GM19238 (cell line): ENCODE measurements around the gene ATG7.
"Not testable (repeated sequence)": the region's sequence is repeated elsewhere in the genome, so short reads cannot be mapped to it uniquely, and the experiment has no call there.

ENCODE experiments used
- DNase-seq: peaks from one replicate; pipeline ENCODE4 v3.0.0; 2011; ENCODE audit warnings: low spot score; ENCODE audit not compliant: insufficient read length

ATG7 gene

GRCh38 chr3:11385326-11385725 lies 113.1 kb downstream of the ATG7 start:
- no peak for DNase-seq

- no peak for DNase-seq
Observed at GRCh38 chr3:11385891-11386290, 113.7 kb downstream of the ATG7 start.

- no peak for DNase-seq
Observed at GRCh38 chr3:11386465-11387113, 114.4 kb downstream of the ATG7 start.

GRCh38 chr3:11389386-11390268 lies 117.4 kb downstream of the ATG7 start:
- DNase-seq: no peak

GRCh38 chr3:11390411-11391131 lies 118.4 kb downstream of the ATG7 start:
- no peak for DNase-seq

- DNase-seq: no peak
Observed at GRCh38 chr3:11391174-11391879, 119.1 kb downstream of the ATG7 start.

- no peak for DNase-seq
Observed at GRCh38 chr3:11392014-11392859, 120.0 kb downstream of the ATG7 start.

GRCh38 chr3:11392860-11393114 lies 120.6 kb downstream of the ATG7 start:
- no peak for DNase-seq

GRCh38 chr3:11393401-11393800 lies 121.2 kb downstream of the ATG7 start:
- DNase-seq: no peak

- no peak for DNase-seq
Observed at GRCh38 chr3:11394392-11394791, 122.2 kb downstream of the ATG7 start.

- DNase-seq: no peak
Observed at GRCh38 chr3:11400213-11400612, 128.0 kb downstream of the ATG7 start.

GRCh38 chr3:11401434-11401833 lies 129.2 kb downstream of the ATG7 start:
- no peak for DNase-seq

- no peak for DNase-seq
Observed at GRCh38 chr3:11405323-11405722, 133.1 kb downstream of the ATG7 start.

- DNase-seq: no peak
Observed at GRCh38 chr3:11407644-11408043, 135.4 kb downstream of the ATG7 start.

GRCh38 chr3:11408324-11408859 lies 136.2 kb downstream of the ATG7 start:
- DNase-seq: not testable (repeated sequence)

GRCh38 chr3:11410564-11410963 lies 138.4 kb downstream of the ATG7 start:
- DNase-seq: no peak

- DNase-seq: no peak
Observed at GRCh38 chr3:11411956-11412355, 139.8 kb downstream of the ATG7 start.

GRCh38 chr3:11413071-11413470 lies 140.9 kb downstream of the ATG7 start:
- no peak for DNase-seq

- no peak for DNase-seq
Observed at GRCh38 chr3:11415099-11415498, 142.9 kb downstream of the ATG7 start.

- no peak for DNase-seq
Observed at GRCh38 chr3:11420066-11420465, 147.9 kb downstream of the ATG7 start.

GRCh38 chr3:11422291-11422690 lies 150.1 kb downstream of the ATG7 start:
- DNase-seq: no peak
